ENCODE results near the gene LPAR5. TPM values are rescaled to one million over a fixed set of nuclear protein-coding genes. Genes with fewer than 3 reads are reported as not detected.

The LPAR5 gene
- total and polyA plus RNA-seq, 2 of the 13 experiments (the other 11 are each of a cell fraction or from before 2014, with no cell fraction given), result 0.09 to 0.32 TPM

DNA sequence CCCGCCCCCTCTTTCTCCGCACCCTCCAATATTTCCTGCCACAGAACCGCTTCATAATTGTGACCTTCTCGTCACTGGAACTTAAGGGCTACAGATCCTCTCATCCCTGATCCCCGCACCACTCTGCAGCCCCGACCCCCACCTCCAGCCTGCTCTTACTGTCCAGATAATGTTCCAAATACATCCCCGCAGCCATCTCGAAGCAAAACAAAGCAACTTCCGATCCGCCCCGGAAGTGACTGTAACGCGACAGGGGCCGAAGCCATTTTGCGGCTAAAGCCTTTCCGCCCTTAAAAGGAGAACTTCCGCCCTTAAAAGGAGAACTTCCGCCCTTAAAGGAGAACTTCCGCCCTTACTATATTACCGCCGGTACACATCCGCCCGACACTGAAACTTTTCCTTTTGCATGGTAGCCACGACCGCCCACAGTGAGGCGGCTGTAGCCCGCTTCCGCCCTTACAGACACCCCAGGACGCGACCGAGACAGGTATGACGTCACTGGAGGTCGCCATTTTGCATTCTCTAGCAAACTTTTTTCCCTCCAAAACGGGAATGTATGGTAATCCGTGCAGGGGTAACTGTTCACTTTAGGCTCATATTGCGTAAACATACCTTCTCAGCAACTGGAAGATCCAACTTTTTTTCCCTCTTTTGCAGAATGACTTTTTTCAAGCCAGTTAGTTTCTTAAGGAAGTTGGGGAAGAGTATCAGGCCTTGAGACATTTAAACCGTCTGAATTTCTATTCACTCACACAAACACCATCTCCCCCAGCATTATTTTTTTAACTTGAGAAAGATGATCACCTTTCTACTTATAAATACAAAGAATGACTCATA is 27.4 kb upstream of the LPAR5 start, which contains the start of gene ING4 (continued):
- TF ChIP-seq, protein P1, sequence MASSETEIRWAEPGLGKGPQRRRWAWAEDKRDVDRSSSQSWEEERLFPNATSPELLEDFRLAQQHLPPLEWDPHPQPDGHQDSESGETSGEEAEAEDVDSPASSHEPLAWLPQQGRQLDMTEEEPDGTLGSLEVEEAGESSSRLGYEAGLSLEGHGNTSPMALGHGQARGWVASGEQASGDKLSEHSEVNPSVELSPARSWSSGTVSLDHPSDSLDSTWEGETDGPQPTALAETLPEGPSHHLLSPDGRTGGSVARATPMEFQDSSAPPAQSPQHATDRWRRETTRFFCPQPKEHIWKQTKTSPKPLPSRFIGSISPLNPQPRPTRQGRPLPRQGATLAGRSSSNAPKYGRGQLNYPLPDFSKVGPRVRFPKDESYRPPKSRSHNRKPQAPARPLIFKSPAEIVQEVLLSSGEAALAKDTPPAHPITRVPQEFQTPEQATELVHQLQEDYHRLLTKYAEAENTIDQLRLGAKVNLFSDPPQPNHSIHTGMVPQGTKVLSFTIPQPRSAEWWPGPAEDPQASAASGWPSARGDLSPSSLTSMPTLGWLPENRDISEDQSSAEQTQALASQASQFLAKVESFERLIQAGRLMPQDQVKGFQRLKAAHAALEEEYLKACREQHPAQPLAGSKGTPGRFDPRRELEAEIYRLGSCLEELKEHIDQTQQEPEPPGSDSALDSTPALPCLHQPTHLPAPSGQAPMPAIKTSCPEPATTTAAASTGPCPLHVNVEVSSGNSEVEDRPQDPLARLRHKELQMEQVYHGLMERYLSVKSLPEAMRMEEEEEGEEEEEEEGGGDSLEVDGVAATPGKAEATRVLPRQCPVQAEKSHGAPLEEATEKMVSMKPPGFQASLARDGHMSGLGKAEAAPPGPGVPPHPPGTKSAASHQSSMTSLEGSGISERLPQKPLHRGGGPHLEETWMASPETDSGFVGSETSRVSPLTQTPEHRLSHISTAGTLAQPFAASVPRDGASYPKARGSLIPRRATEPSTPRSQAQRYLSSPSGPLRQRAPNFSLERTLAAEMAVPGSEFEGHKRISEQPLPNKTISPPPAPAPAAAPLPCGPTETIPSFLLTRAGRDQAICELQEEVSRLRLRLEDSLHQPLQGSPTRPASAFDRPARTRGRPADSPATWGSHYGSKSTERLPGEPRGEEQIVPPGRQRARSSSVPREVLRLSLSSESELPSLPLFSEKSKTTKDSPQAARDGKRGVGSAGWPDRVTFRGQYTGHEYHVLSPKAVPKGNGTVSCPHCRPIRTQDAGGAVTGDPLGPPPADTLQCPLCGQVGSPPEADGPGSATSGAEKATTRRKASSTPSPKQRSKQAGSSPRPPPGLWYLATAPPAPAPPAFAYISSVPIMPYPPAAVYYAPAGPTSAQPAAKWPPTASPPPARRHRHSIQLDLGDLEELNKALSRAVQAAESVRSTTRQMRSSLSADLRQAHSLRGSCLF (CRISPR knock-in tag; IDR thresholded peaks at IDR 0.05; ENCODE audit: borderline replicate concordance), result no peak
- TF ChIP-seq ZNF343 (CRISPR knock-in tag; IDR thresholded peaks at IDR 0.05), result no peak
- TF ChIP-seq NFIC (IDR thresholded peaks at IDR 0.05; ENCODE audit: low read length), result peak; percentile 55; the same call in 1 of the 2 replicates
- peak; percentile 98 for TF ChIP-seq NR2C2 (CRISPR knock-in tag; IDR thresholded peaks at IDR 0.05; ENCODE audit: borderline replicate concordance)
- peak; percentile 69 for TF ChIP-seq HDAC2 (CRISPR knock-in tag; IDR thresholded peaks at IDR 0.05)
- TF ChIP-seq ZNF576 (CRISPR knock-in tag; IDR thresholded peaks at IDR 0.05), result no peak
- peak; percentile 95 for TF ChIP-seq SRF (IDR thresholded peaks at IDR 0.05; ENCODE audit: low read depth, low read length)
- TF ChIP-seq PHF8 (CRISPR knock-in tag; IDR thresholded peaks at IDR 0.05), result peak; percentile 76
- TF ChIP-seq, protein P2, sequence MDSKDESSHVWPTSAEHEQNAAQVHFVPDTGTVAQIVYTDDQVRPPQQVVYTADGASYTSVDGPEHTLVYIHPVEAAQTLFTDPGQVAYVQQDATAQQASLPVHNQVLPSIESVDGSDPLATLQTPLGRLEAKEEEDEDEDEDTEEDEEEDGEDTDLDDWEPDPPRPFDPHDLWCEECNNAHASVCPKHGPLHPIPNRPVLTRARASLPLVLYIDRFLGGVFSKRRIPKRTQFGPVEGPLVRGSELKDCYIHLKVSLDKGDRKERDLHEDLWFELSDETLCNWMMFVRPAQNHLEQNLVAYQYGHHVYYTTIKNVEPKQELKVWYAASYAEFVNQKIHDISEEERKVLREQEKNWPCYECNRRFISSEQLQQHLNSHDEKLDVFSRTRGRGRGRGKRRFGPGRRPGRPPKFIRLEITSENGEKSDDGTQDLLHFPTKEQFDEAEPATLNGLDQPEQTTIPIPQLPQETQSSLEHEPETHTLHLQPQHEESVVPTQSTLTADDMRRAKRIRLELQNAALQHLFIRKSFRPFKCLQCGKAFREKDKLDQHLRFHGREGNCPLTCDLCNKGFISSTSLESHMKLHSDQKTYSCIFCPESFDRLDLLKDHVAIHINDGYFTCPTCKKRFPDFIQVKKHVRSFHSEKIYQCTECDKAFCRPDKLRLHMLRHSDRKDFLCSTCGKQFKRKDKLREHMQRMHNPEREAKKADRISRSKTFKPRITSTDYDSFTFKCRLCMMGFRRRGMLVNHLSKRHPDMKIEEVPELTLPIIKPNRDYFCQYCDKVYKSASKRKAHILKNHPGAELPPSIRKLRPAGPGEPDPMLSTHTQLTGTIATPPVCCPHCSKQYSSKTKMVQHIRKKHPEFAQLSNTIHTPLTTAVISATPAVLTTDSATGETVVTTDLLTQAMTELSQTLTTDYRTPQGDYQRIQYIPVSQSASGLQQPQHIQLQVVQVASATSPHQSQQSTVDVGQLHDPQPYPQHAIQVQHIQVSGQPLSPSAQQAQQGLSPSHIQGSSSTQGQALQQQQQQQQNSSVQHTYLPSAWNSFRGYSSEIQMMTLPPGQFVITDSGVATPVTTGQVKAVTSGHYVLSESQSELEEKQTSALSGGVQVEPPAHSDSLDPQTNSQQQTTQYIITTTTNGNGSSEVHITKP (CRISPR knock-in tag; IDR thresholded peaks at IDR 0.05; ENCODE audit: low read depth), result peak; percentile 54; the same call in 1 of the 2 replicates
- no peak; the same call in 1 of the 2 replicates for TF ChIP-seq ZNF569 (CRISPR knock-in tag; IDR thresholded peaks at IDR 0.05; ENCODE audit: borderline replicate concordance)
- no peak for TF ChIP-seq MAF1 (CRISPR knock-in tag; IDR thresholded peaks at IDR 0.05; ENCODE audit: borderline replicate concordance)
- TF ChIP-seq ZNF574 (CRISPR knock-in tag; IDR thresholded peaks at IDR 0.05), result peak; percentile 98
- no peak for TF ChIP-seq ZNF260 (CRISPR knock-in tag; IDR thresholded peaks at IDR 0.05; ENCODE audit: borderline replicate concordance, low read depth)
- no peak for TF ChIP-seq SMYD3 (CRISPR knock-in tag; IDR thresholded peaks at IDR 0.05)
- no peak for TF ChIP-seq ZNF354B (CRISPR knock-in tag; IDR thresholded peaks at IDR 0.05)
- TF ChIP-seq ATF3 (CRISPR knock-in tag; IDR thresholded peaks at IDR 0.05), result peak; percentile 75

Data from HepG2 (cell line).